ENCODE results near the gene ACSM3. TPM values are rescaled to one million over a fixed set of nuclear protein-coding genes. Genes with fewer than 3 reads are reported as not detected.
A peak's percentile ranks its signal among the peaks of the same experiment; 100 is the strongest.
"Not testable (repeated sequence)": the region's sequence is repeated elsewhere in the genome, so short reads cannot be mapped to it uniquely, and the experiment has no call there.

ACSM3 gene, protein sequence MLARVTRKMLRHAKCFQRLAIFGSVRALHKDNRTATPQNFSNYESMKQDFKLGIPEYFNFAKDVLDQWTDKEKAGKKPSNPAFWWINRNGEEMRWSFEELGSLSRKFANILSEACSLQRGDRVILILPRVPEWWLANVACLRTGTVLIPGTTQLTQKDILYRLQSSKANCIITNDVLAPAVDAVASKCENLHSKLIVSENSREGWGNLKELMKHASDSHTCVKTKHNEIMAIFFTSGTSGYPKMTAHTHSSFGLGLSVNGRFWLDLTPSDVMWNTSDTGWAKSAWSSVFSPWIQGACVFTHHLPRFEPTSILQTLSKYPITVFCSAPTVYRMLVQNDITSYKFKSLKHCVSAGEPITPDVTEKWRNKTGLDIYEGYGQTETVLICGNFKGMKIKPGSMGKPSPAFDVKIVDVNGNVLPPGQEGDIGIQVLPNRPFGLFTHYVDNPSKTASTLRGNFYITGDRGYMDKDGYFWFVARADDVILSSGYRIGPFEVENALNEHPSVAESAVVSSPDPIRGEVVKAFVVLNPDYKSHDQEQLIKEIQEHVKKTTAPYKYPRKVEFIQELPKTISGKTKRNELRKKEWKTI
- 1.7 TPM for total RNA-seq
- long read RNA-seq, partial matches to known transcripts = 0 of 1 reads
- long read RNA-seq, other reads (novel, unspliced or antisense) = 1 of 1 reads

DNA sequence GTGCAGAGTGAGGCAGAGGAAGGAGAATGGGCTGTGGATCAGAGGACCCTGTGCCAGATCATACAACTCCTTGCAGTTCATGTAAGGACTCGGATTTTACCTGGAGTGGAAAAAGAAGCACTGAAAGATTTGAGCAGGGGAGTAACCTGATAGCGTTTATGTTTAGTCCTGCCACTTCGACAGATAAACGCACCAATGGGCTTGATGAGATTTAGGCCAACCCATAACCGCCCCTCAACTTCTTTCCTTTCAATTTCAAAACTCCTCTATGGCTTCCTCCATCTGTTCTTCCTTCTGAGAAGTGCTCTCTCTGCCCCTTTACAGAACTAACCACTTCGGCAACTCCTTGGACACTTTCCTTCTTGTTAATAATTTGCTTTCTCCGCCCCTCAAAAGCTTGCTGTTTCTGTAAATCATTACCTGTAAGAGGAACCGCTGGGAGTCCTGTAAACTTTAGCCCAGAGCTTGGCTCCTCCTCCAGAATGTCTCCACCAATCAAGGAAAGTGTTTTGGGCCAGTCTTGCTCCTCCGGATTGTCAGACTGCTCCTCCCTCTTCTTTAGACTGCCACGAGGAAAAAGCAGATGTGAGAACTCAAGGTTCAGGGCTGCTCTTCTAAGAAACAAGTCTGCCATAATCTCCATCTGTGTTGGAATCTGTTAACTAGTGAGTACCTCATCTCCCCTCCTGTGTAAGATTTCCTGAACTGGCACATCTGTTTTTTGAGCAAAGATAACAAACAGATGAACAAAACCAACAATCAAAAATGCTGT lies at the start of gene ACSM3:
TSS of gene ACSM3 (plus strand) at position 554 of the 772 bp plus-strand sequence. CDS start 6,021 bp downstream, outside the sequence.
- DNase-seq (ENCODE audit: low spot score) = peak; percentile 77
- intact Hi-C loops (cut with DNase I) = no loop called here

DNA sequence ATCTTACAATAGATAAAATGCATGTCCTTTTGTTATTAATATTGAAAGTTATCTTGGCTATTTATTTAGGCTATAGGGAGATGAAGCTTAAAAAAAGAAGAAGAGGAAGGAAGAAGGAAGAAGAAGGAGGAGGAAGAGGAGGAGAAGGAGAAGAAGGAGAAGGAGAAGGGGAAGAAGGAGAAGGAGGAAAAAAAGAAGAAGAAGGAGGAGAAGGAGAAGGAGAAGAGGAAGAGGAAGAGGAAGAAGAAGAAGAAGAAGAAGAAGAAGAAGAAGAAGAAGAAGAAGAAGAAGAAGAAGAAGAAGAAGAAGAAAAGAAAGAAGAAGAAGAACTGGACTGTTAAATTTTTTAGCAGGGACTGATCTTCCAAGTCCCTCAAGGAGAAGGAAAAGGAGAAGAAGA lies 46.1 kb upstream of the ACSM3 start:
- intact Hi-C loops (cut with DNase I); DNase-seq (ENCODE audit: low spot score): not testable (repeated sequence)

DNA sequence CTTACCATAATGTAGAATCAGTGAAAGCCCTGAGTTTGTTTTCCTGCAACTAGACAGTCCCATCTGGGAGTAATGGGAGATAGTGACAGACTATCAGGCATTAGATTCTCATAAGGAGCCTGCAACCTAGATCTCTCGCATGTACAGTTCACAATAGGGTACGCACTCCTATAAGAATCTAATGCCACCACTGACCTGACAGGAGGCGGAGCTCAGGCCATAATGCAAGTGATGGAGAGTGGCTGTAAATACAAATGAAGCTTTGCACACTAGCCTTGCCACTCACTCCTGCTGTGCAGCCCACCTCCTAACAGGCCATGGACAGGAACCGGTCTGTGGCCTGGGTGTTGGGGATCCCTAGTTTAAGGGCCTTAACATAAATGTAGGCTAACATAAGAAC lies 43.6 kb upstream of the ACSM3 start:
- DNase-seq (ENCODE audit: low spot score) = no peak
- intact Hi-C loops (cut with DNase I) = no loop called here

GRCh38 chr16:20726661-20727060 lies 37.2 kb upstream of the ACSM3 start:
- no peak for DNase-seq (ENCODE audit: low spot score)
- intact Hi-C loops (cut with DNase I) = no loop called here

DNA sequence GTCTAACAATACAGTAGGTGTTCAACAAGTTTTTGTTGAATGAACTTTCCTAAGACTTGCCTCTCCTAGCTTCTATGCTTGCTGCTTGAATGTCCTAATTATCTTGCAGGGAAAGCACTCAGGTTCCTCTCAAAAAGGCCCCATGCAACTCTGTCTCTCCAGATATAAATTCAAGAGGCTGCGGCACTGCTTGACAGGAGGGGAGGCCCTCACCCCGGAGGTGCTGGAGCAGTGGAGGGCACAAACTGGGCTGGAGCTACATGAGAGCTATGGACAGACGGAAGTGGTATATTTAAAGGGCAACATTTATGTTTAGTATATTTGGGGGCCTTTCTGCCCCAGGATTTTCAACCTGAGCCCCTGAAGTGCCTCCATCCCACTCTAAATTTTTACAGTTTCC lies 36.6 kb upstream of the ACSM3 start:
- intact Hi-C loops (cut with DNase I) = no loop called here
- DNase-seq (ENCODE audit: low spot score) = no peak

DNA sequence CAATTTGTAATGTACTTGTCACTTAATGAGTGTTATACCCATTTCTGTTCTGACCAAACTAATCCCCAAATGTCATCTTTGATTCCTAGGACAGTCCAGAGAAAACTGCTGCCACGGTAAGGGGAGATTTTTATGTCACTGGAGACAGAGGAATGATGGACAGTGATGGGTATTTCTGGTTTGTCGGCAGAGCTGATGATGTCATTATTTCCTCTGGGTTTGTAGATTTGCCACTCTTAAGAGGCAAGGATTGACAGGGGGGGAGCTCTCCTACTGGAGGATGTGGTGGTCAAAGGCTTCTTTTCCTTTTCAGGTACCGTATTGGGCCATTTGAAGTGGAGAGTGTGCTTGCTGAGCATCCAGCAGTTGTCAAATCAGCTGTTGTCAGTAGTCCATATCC lies 34.7 kb upstream of the ACSM3 start:
- intact Hi-C loops (cut with DNase I) = no loop called here
- DNase-seq (ENCODE audit: low spot score) = no peak

DNA sequence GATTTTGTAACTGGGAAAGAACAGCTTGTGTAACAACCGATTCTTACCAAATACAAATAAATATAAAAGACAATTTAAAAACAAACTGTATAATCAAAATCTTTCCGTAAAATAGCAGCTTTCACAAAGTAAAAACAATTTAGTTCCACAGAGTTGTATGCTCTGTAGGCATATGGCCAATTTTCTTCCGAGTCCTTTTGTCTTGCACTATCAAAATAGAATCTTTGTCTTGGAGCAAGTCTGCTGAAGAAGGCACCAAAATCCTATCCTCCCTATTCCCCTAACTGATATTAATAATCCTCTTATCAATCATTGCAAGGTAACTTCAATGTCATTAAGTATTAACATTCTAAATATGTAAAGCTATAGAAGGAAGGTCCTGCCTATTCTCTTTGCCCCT lies 29.8 kb upstream of the ACSM3 start:
- DNase-seq (ENCODE audit: low spot score) = no peak
- intact Hi-C loops (cut with DNase I) = no loop called here

DNA sequence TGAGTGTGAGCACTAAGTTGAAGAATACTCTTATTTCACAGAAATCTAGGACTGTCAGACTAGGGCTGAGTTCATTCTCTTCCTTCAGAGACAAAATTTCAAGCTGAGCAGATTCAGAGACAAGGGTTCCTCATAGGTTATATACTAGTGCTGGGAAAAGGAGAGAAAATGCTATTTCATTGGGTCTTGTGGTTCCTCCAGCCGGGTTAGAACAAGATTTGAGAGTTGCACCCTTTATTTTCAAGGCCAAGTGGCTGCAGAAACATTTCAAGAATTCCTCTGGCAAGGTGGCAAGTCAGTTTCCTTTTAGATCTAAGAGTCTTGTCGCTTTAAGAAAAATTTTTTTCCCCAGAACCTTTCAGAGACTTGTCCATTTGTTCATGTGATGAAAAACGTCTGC lies 29.0 kb upstream of the ACSM3 start:
- intact Hi-C loops (cut with DNase I) = no loop called here

GRCh38 chr16:20735490-20735889 lies 28.3 kb upstream of the ACSM3 start:
- no peak for DNase-seq (ENCODE audit: low spot score)
- intact Hi-C loops (cut with DNase I) = no loop called here

More for the DNA sequence above, 29.0 kb upstream of the ACSM3 start:
- DNase-seq (ENCODE audit: low spot score) = no peak

DNA sequence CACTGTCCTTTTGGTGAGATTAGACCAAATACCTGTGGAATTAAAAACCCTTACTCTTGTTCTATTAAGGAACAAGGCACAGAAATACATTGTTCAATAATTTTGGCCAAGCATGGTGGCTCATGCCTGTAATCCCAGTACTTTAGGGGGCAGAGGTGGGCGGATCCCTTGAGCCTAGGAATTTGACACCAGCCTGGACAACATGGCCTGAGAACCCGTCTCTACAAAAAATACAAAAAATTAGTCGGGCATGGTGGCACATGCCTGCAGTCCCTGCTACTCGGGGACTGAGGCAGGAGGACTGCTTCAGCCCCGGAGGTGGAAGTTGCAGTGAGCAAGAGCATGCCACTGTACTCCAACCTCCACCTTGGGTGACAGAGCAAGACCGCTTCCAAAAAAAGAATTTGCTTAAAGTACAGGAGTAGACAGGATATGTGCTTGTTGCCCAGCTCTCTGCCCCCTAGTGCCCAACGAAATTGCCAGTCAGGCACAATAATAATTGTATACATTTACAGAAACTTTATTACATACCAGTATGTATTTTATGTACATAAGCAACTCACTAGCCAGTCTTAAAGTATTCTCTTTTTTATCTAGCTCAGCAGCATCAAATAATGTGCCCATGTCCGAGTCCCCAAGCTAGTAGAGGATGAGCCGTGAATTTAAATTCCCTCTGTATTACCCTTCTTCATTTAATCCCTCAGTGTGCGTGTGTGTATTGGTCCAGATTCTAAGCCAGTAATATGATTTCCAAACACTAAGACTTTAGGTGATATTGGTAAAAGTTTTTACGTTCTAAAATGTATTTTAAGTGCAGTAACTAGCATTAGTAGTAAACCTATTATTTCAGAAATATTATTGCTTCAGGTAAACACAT lies 23.6 kb upstream of the ACSM3 start:
- intact Hi-C loops (cut with DNase I) = loop anchor here (2.0 to 10.0 kb wide), 2 partner anchors 67 to 155 kb away; partner anchors contain the start of genes ERI2 and REXO5
- no peak for DNase-seq (ENCODE audit: low spot score)

GRCh38 chr16:20740901-20741521 lies 22.8 kb upstream of the ACSM3 start:
- peak; percentile 96 for DNase-seq (ENCODE audit: low spot score)
- intact Hi-C loops (cut with DNase I) = loop anchor here (2.0 to 10.0 kb wide), 2 partner anchors 66 to 154 kb away; partner anchors contain the start of genes ERI2 and REXO5

DNA sequence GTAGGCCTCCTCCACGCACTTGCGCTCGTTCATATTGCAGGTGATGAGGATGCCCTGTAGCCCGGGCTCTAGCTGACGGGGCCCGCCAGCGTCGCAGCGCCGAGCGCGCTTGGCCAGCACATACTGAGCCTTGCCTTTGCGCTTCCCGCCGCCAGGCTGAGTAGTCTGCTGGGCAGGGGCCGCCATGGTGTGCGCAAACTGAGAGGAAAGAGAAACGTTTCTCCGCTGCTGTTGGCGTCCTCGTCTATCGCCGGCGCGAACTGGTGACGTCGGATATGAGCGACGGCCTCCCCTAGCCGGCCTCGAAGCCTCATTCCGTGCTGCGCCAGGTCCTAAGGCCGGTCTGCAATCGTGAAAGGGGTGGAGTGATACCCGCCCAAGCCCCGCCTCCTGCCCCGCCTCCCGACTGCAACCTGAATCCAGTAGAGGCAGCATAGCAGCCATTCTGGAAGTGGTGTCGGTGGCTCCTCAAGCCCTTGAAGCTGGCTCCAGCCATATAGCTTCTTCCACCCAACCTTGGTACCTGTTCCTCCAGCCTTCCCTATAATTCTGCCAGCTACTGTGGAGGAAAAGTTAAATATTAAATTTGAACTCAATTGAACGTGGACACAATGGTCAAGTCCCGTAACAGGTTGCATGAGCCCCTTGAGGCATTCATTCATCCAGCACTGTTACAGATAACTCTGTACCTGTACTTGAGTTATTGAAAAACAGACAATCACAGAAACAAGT lies 22.1 kb upstream of the ACSM3 start, which contains the start of gene THUMPD1:
TSS of gene THUMPD1 (minus strand) at position 265 of the 732 bp plus-strand sequence. CDS start at position 186, 79 bp downstream.
- peak; percentile 98 for DNase-seq (ENCODE audit: low spot score)
- intact Hi-C loops (cut with DNase I) = loop anchor here (2.0 to 10.0 kb wide), 2 partner anchors 65 to 153 kb away; partner anchors contain the start of genes ERI2 and REXO5

GRCh38 chr16:20743591-20743990 lies 20.2 kb upstream of the ACSM3 start:
- DNase-seq (ENCODE audit: low spot score) = no peak
- intact Hi-C loops (cut with DNase I) = loop anchor here (10.0 kb wide), 1 partner anchor 151 kb away; no protein-coding TSS in a partner anchor

DNA sequence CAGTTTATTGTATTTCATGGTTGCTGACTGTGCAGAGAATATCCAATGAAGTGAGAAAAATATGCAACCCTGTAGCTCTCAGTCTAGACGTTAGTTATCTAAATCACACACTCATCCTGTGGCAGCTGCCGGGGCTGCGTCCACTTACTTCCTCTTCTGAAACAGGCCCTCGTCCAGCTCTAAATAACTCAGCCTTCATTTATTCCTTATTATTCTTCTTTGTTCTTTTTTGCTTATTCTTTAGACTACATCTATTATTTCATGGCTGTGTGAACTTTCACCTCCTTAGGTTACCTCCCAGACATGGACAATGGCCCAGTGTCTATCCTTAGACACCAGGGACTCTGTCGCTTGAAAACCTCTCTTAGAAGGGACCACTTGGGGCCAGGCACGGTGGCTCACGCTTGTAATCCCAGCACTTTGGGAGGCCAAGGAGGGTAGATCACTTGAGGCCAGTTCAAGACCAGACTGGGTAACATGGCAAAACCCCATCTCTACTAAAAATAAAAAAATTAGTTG lies 18.8 kb upstream of the ACSM3 start:
- DNase-seq (ENCODE audit: low spot score) = no peak
- intact Hi-C loops (cut with DNase I) = loop anchor here (10.0 kb wide), 1 partner anchor 150 kb away; no protein-coding TSS in a partner anchor

- intact Hi-C loops (cut with DNase I) = loop anchor here (10.0 kb wide), 1 partner anchor 148 kb away; no protein-coding TSS in a partner anchor
- no peak for DNase-seq (ENCODE audit: low spot score)
Measured at GRCh38 chr16:20746461-20746860, 17.4 kb upstream of the ACSM3 start.

DNA sequence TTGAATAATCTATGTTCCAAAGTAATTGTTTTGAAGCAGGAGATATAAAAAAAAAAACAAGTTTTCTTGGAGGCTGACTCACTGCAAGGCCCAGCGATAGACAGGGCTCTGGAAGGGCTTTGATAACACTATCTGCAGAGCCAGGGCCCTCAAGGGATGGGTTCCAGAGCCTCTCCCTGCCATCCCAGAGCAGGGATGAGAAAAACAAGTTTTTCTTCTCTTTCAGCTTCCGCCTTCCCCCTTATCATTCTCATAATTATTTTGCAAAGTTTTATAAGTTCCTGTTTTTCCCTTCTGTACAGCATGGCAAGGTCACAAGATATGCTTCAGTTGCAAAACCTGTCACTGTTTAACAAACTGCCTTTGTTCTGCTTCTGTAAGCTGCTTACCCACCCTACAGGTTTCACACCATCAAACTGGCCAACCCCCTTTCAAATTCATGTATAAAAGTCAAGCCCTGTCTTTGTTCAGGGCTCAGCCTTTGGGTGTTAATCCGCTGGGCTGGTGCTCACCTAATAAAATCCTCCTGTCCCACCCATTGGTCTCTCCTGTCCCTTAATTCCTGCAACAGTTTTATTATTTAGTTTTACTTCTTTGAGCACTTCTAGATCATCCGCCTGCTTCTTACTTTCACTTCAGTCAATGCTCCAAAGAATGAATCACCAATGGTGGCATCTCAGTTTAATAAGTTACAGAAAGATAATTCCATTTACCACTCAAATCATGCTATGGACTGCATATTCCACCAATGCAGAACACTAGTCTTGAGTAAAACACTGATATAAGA lies 16.6 kb upstream of the ACSM3 start:
- intact Hi-C loops (cut with DNase I) = loop anchor here (10.0 kb wide), 1 partner anchor 148 kb away; no protein-coding TSS in a partner anchor
- no peak for DNase-seq (ENCODE audit: low spot score)
